HUDEP-2 (cell line): ENCODE results near the gene PAPPA2.
A peak's percentile ranks its signal among the peaks of the same experiment; 100 is the strongest.

ENCODE experiments used
- DNase-seq, 76 experiments: peaks; one replicate each; lab custom pipeline; 2025; ENCODE audit not compliant: unreplicated experiment in 76 of 76; lab: John Stamatoyannopoulos, UW

PAPPA2 gene

GRCh38 chr1:176682830-176683535 is 220.0 kb downstream of the PAPPA2 start:
- no peak for DNase-seq

- peak in 23 of 76 experiments; percentile 0 to 41 (median 18) for DNase-seq
Observed at GRCh38 chr1:176691251-176692228, 228.6 kb downstream of the PAPPA2 start.

GRCh38 chr1:176692431-176692830 is 229.5 kb downstream of the PAPPA2 start:
- DNase-seq, result no peak

GRCh38 chr1:176692988-176693696 is 230.2 kb downstream of the PAPPA2 start:
- DNase-seq, result no peak

DNA sequence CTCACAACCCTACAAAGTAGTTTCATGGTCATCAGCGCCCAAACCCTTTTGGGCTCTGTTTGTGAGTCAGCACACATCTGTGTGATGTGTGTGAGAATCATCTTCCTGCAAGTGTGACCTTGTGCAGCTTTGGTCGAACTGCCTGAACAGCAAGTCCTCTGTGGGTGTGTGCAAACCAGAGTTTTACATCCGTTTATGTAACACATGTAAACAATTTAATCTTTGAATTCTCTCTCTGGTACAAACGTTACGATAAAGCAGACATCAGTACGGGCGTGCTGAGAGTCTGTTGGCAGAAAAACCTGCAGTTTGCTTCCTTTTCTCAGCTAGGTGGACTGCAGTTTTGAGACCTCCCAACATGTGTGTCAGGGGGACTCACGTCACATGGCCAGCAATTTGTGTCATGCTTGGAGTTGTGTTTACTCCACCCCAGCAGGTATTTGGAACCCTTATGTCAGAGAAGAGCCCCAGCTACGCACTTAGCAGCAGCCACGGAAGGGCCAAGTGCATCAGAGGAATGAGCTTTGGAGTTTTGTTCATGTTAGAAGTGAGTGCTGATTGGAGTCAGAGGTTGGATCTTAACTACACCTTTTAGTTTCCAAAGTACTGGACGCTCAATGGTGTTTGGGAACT is 230.8 kb downstream of the PAPPA2 start:
- no peak for DNase-seq

- DNase-seq, result no peak
Observed at GRCh38 chr1:176694713-176695112, 231.7 kb downstream of the PAPPA2 start.

DNA sequence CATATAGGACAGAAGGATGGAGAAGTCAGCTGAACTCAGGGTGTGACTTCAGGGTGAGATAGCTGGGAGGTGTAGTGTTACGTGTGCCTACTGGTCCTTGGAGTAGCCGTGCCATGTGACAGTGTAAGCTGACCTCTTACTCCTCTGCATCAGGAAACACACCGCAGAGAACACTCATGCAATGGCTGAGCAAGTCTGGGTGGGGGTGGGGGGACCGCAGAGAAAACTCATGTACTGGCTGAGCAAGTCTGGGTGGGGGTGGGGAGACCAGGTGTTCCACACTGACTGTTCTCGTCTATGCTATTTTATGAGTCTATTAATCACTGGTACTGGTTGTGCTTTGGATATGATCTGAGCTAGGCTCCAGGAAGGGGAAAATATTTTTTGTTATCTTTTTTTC is 233.1 kb downstream of the PAPPA2 start:
- no peak for DNase-seq

GRCh38 chr1:176696689-176697088 is 233.7 kb downstream of the PAPPA2 start:
- DNase-seq, result no peak

DNA sequence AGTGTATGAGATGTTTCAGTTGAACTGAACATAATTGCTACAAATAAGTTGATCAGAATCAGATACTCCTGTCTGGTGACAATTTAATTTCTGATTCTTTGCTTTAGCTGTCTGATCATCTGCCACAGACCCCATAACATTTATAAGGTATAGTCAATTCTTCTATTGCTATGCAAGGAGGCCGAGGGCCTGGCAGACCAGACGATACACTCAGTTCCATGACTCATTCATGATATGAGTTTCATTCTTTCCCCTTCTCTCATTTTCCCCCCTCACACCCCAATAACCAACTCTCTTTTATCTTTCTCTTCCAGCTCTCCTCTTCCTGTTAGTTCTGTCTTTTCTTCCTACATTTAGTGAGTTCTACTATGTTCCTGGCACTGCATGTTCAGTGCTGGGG is 236.8 kb downstream of the PAPPA2 start:
- no peak for DNase-seq

DNA sequence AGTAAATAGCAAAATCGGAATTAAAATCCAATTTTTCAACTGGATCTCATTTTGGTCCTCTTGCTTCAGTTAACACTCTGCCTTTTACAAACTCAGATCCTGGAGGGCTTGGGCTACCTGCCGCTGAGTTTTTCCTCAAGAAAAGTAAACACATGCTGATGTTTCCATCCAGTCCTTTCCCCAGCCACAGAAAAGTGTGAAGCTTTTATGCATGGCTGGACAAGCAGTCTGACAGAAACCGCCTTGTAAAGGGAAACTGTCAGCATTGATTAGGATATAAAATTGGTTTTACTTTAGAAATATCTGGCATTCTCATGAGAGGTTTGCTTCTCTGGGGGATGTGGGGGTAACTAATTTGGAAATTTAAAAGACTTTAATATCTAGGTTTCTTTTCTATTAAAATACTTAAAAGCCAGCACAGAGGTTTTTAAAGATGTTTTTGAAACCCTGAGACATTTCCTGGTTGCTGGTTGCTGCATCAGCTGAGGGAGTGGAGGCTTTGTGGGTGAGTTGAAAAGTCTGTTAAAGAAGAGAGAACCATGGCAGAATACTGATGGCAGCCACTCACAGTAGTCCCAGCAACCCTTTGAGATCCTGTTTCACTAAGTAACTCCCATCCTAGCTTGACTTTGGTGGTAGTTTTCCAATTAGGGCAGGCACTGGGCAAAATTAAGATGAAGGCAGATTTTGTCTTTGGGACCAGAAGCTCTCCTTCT is 238.3 kb downstream of the PAPPA2 start:
- DNase-seq, result no peak

- no peak for DNase-seq
Observed at GRCh38 chr1:176702901-176703300, 239.9 kb downstream of the PAPPA2 start.

DNA sequence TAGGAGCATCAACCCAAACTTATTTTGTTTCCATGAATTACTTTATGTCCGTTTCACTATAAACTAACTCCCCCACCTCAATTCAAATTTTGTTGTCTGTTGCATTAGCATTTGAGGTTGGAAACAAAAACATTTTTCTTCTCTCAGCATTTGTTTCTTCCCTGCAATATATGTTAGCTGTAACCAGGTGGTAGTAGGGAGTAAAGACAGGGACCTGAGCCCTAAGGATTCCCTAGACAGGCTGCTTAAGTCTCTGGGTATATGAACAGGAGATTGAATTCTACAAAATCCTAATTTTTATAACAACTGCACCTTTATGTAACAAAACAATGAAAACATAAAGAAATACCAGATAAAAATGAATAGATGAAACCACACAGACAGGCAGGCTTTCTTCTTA is 242.6 kb downstream of the PAPPA2 start:
- DNase-seq, result no peak

DNA sequence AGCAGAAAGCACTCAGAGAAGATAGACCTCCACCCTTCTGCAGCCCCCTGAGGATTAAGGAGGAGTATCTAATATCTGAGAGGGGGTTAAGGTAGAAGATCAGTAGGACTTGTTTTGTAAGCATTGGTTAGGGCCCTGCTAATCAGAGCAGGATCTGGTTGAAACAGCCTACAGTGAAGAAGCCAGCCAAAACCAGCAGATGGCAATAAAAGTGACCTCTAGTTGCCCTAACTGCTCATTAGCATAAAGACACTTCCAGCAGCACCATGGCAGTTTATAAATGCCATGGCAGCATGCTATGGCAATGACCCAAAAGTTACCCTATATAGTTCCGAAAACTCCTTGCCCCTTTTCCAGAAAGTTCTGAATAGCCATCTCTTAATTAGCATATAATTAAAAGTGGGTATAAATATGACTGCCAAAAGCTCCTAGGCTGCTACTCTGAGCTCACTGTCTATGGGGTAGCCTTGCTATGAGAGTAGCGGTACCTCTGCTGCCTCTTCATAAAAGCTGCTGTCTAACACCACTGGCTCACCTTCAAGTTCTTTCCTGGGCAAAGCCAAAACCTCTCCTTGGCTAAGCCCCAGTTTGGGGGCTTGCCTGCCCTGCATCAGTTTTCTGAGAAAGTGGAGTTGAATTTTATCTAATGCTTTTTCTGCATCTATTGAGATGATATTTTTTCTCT is 254.2 kb downstream of the PAPPA2 start:
- peak in 4 of 76 experiments; percentile 2 to 18 (median 8) for DNase-seq

DNA sequence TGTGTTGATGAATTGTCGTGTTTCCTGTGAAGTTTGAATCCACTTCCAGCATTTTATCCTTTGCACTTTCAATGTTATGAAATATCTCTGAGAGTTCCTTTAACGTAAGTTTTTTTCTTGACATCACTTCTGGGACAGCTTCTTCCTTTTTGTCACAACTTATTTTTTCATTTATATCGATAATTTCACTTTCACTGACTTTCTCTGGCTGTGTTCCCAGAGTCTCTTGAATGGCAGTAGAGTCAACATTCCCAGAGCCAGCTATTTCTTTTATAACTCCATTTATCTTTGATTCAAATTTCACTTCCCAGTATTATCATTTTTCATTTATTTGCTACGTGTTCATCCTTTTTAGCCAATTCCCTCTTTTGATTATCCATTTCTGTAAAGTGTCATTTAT is 256.5 kb downstream of the PAPPA2 start:
- no peak for DNase-seq

DNA sequence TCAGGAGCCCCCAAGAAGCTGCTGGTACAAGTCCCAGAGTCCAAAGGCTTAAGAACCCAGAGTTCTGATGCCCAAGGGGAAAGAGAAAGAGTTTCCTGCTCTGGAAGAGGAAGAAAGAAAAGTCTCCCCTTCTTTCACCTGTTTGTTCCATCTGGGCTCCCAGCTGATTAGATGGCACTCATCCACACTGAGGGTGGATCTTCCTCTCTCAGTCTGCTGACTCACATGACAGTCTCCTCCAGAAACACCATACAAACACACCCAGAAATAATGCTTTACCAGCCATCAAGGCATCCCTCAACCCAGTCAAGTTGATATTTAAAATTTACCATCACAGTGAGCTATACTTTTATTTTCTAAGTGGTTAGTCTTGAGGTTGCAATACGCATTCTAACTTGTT is 257.9 kb downstream of the PAPPA2 start:
- peak in 6 of 76 experiments; percentile 1 to 27 (median 8) for DNase-seq

- no peak for DNase-seq
Observed at GRCh38 chr1:176733661-176734060, 270.7 kb downstream of the PAPPA2 start.

GRCh38 chr1:176735201-176735600 is 272.2 kb downstream of the PAPPA2 start:
- DNase-seq, result no peak

GRCh38 chr1:176736015-176736414 is 273.0 kb downstream of the PAPPA2 start:
- no peak for DNase-seq

- DNase-seq, result no peak
Observed at GRCh38 chr1:176741181-176741580, 278.2 kb downstream of the PAPPA2 start.
